Endodermal cell (in vitro differentiated cells): Measurements from ENCODE around the gene PTN. TPM values are rescaled to one million over a fixed set of nuclear protein-coding genes. Genes with fewer than 3 reads are reported as not detected.
A peak's percentile ranks its signal among the peaks of the same experiment; 100 is the strongest.

Experiments used
- DNase-seq: peaks from one replicate; pipeline ENCODE4 v3.0.0-alpha.2; 2017
- H3K27ac ChIP-seq: 2 replicates; pipeline ENCODE4 v1.5.1; 2013; ENCODE audit warnings: mild to moderate bottlenecking, low read depth, low read length, moderate library complexity
- H3K27me3 ChIP-seq: 2 replicates; pipeline ENCODE4 v1.6.1; 2013; ENCODE audit warnings: mild to moderate bottlenecking, low read length, moderate library complexity; ENCODE audit not compliant: insufficient read depth, control insufficient read depth, poor library complexity, severe bottlenecking
- H3K36me3 ChIP-seq: 2 replicates; pipeline ENCODE4 v1.7.0; 2013; ENCODE audit warnings: mild to moderate bottlenecking, low read length, moderate library complexity; ENCODE audit not compliant: control insufficient read depth, insufficient read depth
- H3K4me1 ChIP-seq: one replicate; pipeline ENCODE4 v1.7.0; 2013; ENCODE audit warnings: low read length; ENCODE audit not compliant: control insufficient read depth, insufficient read depth
- H3K4me3 ChIP-seq: 2 replicates; pipeline ENCODE4 v1.5.1; 2013; ENCODE audit warnings: mild to moderate bottlenecking, low read length, moderate library complexity
- H3K9ac ChIP-seq: 2 replicates; pipeline ENCODE4 v1.6.1; 2013; ENCODE audit warnings: mild to moderate bottlenecking, low read length, moderate library complexity; ENCODE audit not compliant: poor library complexity, severe bottlenecking; ENCODE audit errors: extremely low read depth
- H3K9me3 ChIP-seq: 2 replicates; pipeline ENCODE4 v1.6.1; 2013; ENCODE audit warnings: mild to moderate bottlenecking, low read length, moderate library complexity; ENCODE audit not compliant: control insufficient read depth
- H3K27ac Mint-ChIP-seq: 2 replicates; pipeline ENCODE4 v1.8.0; 2020; ENCODE audit warnings: mixed read lengths
- H3K27me3 Mint-ChIP-seq: 2 replicates; pipeline ENCODE4 v1.8.0; 2021; ENCODE audit warnings: mild to moderate bottlenecking, mixed read lengths; ENCODE audit not compliant: insufficient read depth
- H3K36me3 Mint-ChIP-seq: 2 replicates; pipeline ENCODE4 v1.8.0; 2020; ENCODE audit warnings: low read depth, mixed read lengths
- H3K4me1 Mint-ChIP-seq: 2 replicates; pipeline ENCODE4 v1.8.0; 2020; ENCODE audit warnings: mixed read lengths
- H3K4me3 Mint-ChIP-seq: 2 replicates; pipeline ENCODE4 v1.8.0; 2020; ENCODE audit warnings: mild to moderate bottlenecking, moderate library complexity, mixed read lengths
- H3K9me3 Mint-ChIP-seq: 2 replicates; pipeline ENCODE4 v1.8.0; 2020; ENCODE audit warnings: mild to moderate bottlenecking, mixed read lengths
- WGBS, 2 experiments: methylation state at CpG; one replicate each; pipeline versions ENCODE4 v1.1.5 to v1.1.7; 2013; ENCODE audit warnings: missing lambda C conversion rate in 2 of 2, mixed read lengths in 1 of 2; ENCODE audit not compliant: insufficient coverage in 1 of 2, insufficient read length in 1 of 2; 5-methylcytosine and 5-hydroxymethylcytosine counted together
- total RNA-seq, 2 donors: library from RNA; stranded (reverse); fragmentation: NEBNext Ultra II Directional in 1 of 2; extraction: Animal tissue kit (Norgen Biotek cat#: 25700) in 1 of 2; gene quantifications; 2 replicates in 1 of 2; 3 replicates in 1 of 2; pipeline ENCODE4 v1.2.1, GENCODE V29; 2021
- TF ChIP-seq, protein P1 (sequence below): fragments of 200-600 bp; sonication (generic); conservative IDR thresholded peaks from 2 replicates; pipeline ENCODE4 v1.5.0; 2021; ENCODE audit warnings: antibody characterized with exemption, mild to moderate bottlenecking

PTN gene
- total RNA-seq, 2 donors from 2014 or later: 4.8 to 5.6 TPM

DNA sequence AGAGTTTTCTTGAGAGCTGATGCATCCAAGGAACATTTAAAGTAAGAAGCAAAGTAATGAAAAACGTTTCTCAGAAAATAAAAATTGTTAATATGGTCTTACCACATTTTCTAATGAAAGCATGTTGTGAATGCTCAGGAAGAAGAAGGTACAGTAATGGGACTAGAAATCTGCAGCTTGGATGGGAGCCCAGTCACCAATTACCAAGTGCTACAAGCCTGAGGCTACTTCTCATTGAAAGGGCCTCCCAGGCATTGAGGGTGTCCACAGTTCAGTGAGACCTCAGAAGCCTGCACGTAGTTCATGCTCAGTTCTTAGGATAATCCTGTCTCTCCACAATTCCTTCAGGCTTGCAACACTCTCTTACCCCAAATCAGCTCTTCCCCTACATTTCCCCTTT is 17.6 kb downstream of the PTN start:
- Histone ChIP-seq H3K4me1 (peaks cover 3% of the 10 kb centered on the region), H3K36me3 (no peaks in the 10 kb centered on the region), H3K9me3 (peaks cover 5% of the 10 kb centered on the region), H3K27me3 (no peaks in the 10 kb centered on the region), H3K27ac (no peak overlapping the region), H3K9ac (no peak overlapping the region), H3K4me3 (no peak overlapping the region)
- H3K27ac Mint-ChIP-seq: no peak overlapping the region
- no peaks in the 10 kb centered on the region for H3K27me3 Mint-ChIP-seq
- TF ChIP-seq, protein P1, sequence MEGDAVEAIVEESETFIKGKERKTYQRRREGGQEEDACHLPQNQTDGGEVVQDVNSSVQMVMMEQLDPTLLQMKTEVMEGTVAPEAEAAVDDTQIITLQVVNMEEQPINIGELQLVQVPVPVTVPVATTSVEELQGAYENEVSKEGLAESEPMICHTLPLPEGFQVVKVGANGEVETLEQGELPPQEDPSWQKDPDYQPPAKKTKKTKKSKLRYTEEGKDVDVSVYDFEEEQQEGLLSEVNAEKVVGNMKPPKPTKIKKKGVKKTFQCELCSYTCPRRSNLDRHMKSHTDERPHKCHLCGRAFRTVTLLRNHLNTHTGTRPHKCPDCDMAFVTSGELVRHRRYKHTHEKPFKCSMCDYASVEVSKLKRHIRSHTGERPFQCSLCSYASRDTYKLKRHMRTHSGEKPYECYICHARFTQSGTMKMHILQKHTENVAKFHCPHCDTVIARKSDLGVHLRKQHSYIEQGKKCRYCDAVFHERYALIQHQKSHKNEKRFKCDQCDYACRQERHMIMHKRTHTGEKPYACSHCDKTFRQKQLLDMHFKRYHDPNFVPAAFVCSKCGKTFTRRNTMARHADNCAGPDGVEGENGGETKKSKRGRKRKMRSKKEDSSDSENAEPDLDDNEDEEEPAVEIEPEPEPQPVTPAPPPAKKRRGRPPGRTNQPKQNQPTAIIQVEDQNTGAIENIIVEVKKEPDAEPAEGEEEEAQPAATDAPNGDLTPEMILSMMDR: no peak
- peaks cover 4% of the 10 kb centered on the region for H3K9me3 Mint-ChIP-seq
- peaks cover 6% of the 10 kb centered on the region for H3K4me1 Mint-ChIP-seq
- H3K4me3 Mint-ChIP-seq: no peak overlapping the region
- whole genome bisulfite sequencing, 2 experiments: 69 to 76% methylated on average over 2 of the region's 2 CpGs
- DNase-seq: no peak
- H3K36me3 Mint-ChIP-seq: no peaks in the 10 kb centered on the region

DNA sequence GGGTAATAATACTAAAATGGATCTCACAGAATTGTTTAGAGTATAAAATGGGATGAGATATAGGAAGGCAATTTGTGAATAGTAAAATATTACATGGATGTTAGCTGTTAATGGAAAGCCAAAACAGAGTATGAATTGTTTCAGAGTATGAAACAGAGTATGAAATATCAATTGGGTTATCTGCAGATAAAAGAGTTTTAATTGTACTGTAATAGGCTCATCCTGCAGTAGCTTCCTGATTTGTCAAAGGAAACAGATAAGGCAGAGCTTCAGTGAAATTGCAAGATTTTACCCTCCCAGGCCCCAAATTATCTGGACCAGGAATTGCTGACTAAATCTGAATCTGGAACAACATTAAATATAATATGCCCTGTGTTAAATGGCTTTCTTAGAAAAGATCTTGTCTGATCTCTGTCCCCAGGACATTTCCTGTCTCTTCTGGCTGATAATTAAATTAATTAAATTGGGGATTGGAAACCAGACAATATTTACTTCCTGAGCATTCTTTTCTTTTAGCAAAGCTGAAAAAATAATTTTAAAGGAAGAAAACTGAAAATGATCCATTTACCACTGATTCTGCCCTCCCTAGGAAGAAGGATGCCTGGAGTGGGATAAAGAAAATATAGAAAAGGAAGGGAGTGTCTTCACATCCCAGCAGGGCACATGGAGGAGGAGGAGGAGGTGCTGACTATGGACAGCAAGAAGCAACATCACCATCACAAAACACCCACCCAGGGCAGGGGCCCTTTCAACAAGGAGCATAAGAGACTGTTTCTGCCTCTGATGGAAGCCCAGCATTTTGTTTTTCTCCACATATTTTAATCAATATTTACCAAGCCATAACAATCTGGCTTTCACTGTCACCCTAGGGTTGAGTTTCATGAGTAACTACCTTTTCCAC is 18.5 kb downstream of the PTN start:
- H3K4me1 Mint-ChIP-seq: peaks cover 6% of the 10 kb centered on the region
- no peak overlapping the region for H3K4me3 Mint-ChIP-seq
- H3K36me3 Mint-ChIP-seq: no peaks in the 10 kb centered on the region
- Histone ChIP-seq H3K36me3 (no peaks in the 10 kb centered on the region), H3K9ac (no peak overlapping the region), H3K9me3 (peaks cover 5% of the 10 kb centered on the region), H3K4me1 (peaks cover 3% of the 10 kb centered on the region), H3K27ac (no peak overlapping the region), H3K4me3 (no peak overlapping the region), H3K27me3 (no peaks in the 10 kb centered on the region)
- peaks cover 4% of the 10 kb centered on the region for H3K9me3 Mint-ChIP-seq
- no peak overlapping the region for H3K27ac Mint-ChIP-seq
- H3K27me3 Mint-ChIP-seq: no peaks in the 10 kb centered on the region
- TF ChIP-seq, protein P1: no peak
- DNase-seq: no peak

DNA sequence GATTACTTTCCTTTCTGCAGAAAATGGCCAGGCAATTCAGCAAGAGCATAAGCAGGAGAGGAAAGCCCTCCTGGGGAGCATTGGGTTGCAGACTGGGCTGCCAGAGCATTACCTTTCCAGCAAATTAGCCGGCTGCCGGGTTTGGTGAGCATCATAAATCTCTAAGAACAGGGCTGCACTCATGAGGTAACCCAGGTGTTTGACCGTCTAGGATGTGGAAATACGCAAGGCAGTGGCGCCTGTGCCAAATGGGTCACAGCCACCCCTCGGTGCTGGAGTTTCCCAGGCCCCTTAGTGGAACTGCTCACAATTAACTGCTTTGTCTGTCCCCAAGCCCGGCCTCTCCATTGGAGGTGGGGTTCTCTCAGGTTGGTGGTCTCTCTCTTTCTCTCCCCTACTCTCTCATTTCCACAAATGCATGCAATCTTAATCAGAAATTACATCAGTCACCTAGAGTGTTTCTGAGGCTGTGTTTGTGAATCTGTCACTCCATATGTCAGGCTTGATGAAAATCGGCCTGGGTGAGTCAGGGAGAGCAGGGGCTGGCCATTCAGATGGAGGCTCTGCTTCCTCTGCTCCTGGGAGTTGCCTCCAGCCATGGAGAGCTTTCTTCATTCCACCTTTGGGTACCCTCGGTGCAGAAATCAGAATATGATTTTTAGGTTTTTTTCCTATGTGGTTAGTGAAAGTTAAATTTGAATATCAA is 26.7 kb downstream of the PTN start:
- Mint-ChIP-seq H3K4me1 (no peaks in the 10 kb centered on the region), H3K36me3 (no peaks in the 10 kb centered on the region), H3K4me3 (no peak overlapping the region), H3K9me3 (no peaks in the 10 kb centered on the region), H3K27ac (no peak overlapping the region), H3K27me3 (no peaks in the 10 kb centered on the region)
- no peaks in the 10 kb centered on the region for H3K4me1 ChIP-seq
- H3K36me3 ChIP-seq: no peaks in the 10 kb centered on the region
- DNase-seq: no peak
- H3K27ac ChIP-seq: peak overlapping the region; percentile 50
- TF ChIP-seq, protein P1: no peak
- no peaks in the 10 kb centered on the region for H3K27me3 ChIP-seq
- H3K9ac ChIP-seq: no peak overlapping the region
- whole genome bisulfite sequencing, 2 experiments: 92 to 97% methylated on average over 4 to 9 of the region's 9 CpGs
- no peaks in the 10 kb centered on the region for H3K9me3 ChIP-seq
- no peak overlapping the region for H3K4me3 ChIP-seq
